Hepatocyte (in vitro differentiated cells): ENCODE data around the gene ZDHHC4.

Experiments used
- EZH2 ChIP-seq: fragments of 200-600 bp; sonication (generic); IDR thresholded peaks from 2 replicates; pipeline ENCODE4 v1.6.1; 2016; ENCODE audit warnings: antibody characterized with exemption, mild to moderate bottlenecking, borderline replicate concordance
- EZH2phosphoT487 ChIP-seq: fragments of 200-600 bp; sonication (generic); IDR thresholded peaks from one replicate; pipeline ENCODE4 v1.6.1; 2018; ENCODE audit warnings: antibody characterized with exemption, mild to moderate bottlenecking, low read depth, moderate library complexity; ENCODE audit not compliant: unreplicated experiment, severe bottlenecking
- TF ChIP-seq, protein P1 (sequence below): fragments of 200-600 bp; sonication (generic); IDR thresholded peaks from 2 replicates; pipeline ENCODE4 v1.5.1; 2016; ENCODE audit warnings: antibody characterized with exemption, mild to moderate bottlenecking; ENCODE audit not compliant: poor library complexity

DNA sequence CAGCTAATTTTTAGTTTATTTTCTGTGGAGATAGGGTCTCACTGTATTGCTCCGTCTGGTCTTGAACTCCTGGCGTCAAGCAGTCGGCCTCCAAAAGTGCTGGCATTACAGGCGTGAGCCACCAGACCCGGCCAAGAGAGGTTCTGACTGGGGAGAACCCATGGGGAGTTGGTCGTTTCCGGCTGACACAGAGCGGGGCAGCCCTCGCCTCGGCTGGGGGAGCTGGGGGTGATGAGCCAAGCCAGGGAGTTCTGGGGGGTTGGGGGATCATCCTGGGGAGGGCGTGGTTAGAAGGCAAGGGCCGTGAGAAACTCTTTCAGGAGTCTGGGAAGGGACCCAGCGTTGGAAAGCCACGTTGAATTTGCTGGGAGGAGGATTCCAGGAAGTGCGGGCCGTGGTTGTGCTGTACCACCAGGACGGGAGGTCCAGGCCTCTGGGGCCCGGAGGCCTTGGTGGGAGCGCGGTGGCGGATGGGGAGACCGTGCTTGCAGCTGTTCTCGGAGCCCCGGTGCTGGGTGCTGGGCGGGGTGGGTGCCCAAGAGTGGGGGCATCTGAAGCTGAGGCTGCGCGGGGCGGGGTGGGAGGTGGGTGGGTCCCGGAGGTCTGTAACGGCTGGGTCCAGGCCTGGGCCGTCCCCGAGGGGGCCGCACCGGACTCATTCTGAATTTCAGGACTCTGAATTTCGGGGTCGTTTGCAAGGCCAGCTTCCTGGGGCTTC lies 29.8 kb downstream of the ZDHHC4 start:
- TF ChIP-seq, protein P1, sequence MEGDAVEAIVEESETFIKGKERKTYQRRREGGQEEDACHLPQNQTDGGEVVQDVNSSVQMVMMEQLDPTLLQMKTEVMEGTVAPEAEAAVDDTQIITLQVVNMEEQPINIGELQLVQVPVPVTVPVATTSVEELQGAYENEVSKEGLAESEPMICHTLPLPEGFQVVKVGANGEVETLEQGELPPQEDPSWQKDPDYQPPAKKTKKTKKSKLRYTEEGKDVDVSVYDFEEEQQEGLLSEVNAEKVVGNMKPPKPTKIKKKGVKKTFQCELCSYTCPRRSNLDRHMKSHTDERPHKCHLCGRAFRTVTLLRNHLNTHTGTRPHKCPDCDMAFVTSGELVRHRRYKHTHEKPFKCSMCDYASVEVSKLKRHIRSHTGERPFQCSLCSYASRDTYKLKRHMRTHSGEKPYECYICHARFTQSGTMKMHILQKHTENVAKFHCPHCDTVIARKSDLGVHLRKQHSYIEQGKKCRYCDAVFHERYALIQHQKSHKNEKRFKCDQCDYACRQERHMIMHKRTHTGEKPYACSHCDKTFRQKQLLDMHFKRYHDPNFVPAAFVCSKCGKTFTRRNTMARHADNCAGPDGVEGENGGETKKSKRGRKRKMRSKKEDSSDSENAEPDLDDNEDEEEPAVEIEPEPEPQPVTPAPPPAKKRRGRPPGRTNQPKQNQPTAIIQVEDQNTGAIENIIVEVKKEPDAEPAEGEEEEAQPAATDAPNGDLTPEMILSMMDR = no peak
- TF ChIP-seq EZH2 (no peak), EZH2phosphoT487 (no peak)
